Heart right ventricle (tissue), 16 donors: ENCODE results near the gene DOCK2. TPM values are rescaled to one million over a fixed set of nuclear protein-coding genes. Genes with fewer than 3 reads are reported as not detected.

ENCODE experiments used
- ATAC-seq, 8 donors: fragments of 200-7000 bp; cut with Tn5 transposase; one replicate each; pipeline ENCODE4 v1.9.1; 2020; ENCODE audit warnings: mild to moderate bottlenecking in 8 of 8, moderate library complexity in 8 of 8, moderate number of reproducible peaks in 1 of 8
- DNase-seq, 2 donors: peaks; one replicate each; pipeline ENCODE4 v3.0.0-alpha.2; 2020
- H3K27ac ChIP-seq, 10 donors: fragments of 200-600 bp; sonication (generic) in 2 of 10; one replicate each; pipeline versions ENCODE4 v1.5.0 to v1.8.0; 2020 to 2022; ENCODE audit warnings: mild to moderate bottlenecking in 3 of 10
- H3K27me3 ChIP-seq, 7 donors: fragments of 200-600 bp; one replicate each; pipeline ENCODE4 v1.8.0; 2021 to 2022; ENCODE audit warnings: mild to moderate bottlenecking in 2 of 7
- H3K36me3 ChIP-seq, 9 donors: fragments of 200-600 bp; sonication (generic) in 1 of 9; one replicate each; pipeline versions ENCODE4 v1.5.0 to v1.8.0; 2020 to 2022; ENCODE audit warnings: mild to moderate bottlenecking in 2 of 9
- H3K4me1 ChIP-seq, 9 donors: fragments of 200-600 bp; sonication (generic) in 1 of 9; one replicate each; pipeline versions ENCODE4 v1.5.0 to v1.8.0; 2020 to 2022; ENCODE audit warnings: mild to moderate bottlenecking in 4 of 9
- H3K4me3 ChIP-seq, 10 donors: fragments of 200-600 bp; sonication (generic) in 2 of 10; one replicate each; pipeline versions ENCODE4 v1.5.0 to v1.8.0; 2020 to 2022; ENCODE audit warnings: mild to moderate bottlenecking in 7 of 10, moderate library complexity in 2 of 10
- H3K9me3 ChIP-seq, 11 donors: fragments of 200-600 bp in 10 of 11; sonication (generic) in 2 of 11; one replicate each; pipeline versions ENCODE4 v1.5.0 to v1.8.0; 2013 to 2022; ENCODE audit warnings: mild to moderate bottlenecking in 2 of 11, control low read depth in 1 of 11, moderate library complexity in 1 of 11
- CTCF ChIP-seq, 9 donors: fragments of 200-600 bp; sonication (generic) in 2 of 9; IDR thresholded peaks; one replicate each; pipeline versions ENCODE4 v1.5.0 to v1.8.0; 2021 to 2022; ENCODE audit warnings: antibody characterized with exemption in 9 of 9, mild to moderate bottlenecking in 5 of 9, moderate library complexity in 1 of 9
- WGBS, 2 donors: extraction: QIAGEN DNeasy Blood & Tissue Kit; methylation state at CpG; one replicate each; pipeline ENCODE4 v1.1.7; 2013; ENCODE audit warnings: inconsistent platforms in 1 of 2; 5-methylcytosine and 5-hydroxymethylcytosine counted together
- intact Hi-C, 10 donors: fragments of 100-400 bp; cut with DNase I; formaldehyde crosslinking; loops; one replicate each; pipeline versions ENCODE4 v1.11.1 to v1.14.2; 2022
- polyA plus RNA-seq, 2 donors: library from polyadenylated mRNA; stranded (reverse); fragments of 200-250 nt; gene quantifications; one replicate each; pipeline ENCODE4 v1.2.3, GENCODE V29; 2013
- total RNA-seq, 10 donors: library from RNA; stranded (reverse); fragmentation: NEBNext Ultra II Directional in 3 of 10; extraction: Animal tissue kit (Norgen Biotek cat#: 25700) in 3 of 10; gene quantifications; one replicate each; pipeline versions ENCODE4 v1.2.1 to v1.2.4, GENCODE V29; 2021 to 2023
- donor health status: Arrhythmogenic right ventricular cardiomyopathy.
- donor health status: ischemic (EF 13 %, LVEDD 7.1; RV severe dilation, severe dysfunction).
- donor health status: healthy with polysubstance abuse.
- donor health status: DM: no; HTN: yes; CAD: no.
- donor health status: DM: no; HTN: no; CAD: no.
- donor health status: ischemic (EF 25% LVEDD 6.9; RV normal size, moderate dysfunction).
- donor health status: ischemic (EF 25% LVEDD 5.7; RV mildly dilated, moderate dysfunction).
- donor health status: healthy.
- donor health status: DM: yes; HTN: yes; CAD: no.
- donor health status: Ischemic cardiomyopathy.
- donor health status: ischemic (EF 35%, LVEDD 5.7; RV mildly dilated, moderate dysfunction).
- donor health status: nonischemic (EF 11% LVEDD 7.7; RV severe dilation, severe dysfunction).
- donor health status: DM: yes; HTN: yes; CAD: no.
- donor health status: PGD.
- donor health status: ischemic (EF 29% LVEDD 5.4; RV normal size, mild dysfunction).
- donor health status: nonischemic (EF 23%, LVEDD 6.1; RV moderate dilation, normal function).

Gene DOCK2
- total and polyA plus RNA-seq, 12 donors: 1.2 to 24.6 (median 4.2) TPM

- ATAC-seq (no peak), DNase-seq (no peak)
- peaks cover 0 to 34% (median 16%) of the 10 kb centered on the region in 7 donors for H3K27me3 ChIP-seq
- no peaks in the 10 kb centered on the region for H3K9me3 ChIP-seq
- H3K36me3 ChIP-seq: no peaks in the 10 kb centered on the region
- intact Hi-C loops: no loop called here
- WGBS, 2 donors: 69 to 70% methylated on average over 6 of the region's 6 CpGs
- no peak overlapping the region for H3K4me3 ChIP-seq
- H3K4me1 ChIP-seq: peaks cover 0 to 21% (median 0%) of the 10 kb centered on the region in 9 donors
- H3K27ac ChIP-seq: no peak overlapping the region
- no peak for TF ChIP-seq CTCF (IDR thresholded peaks at IDR 0.05)
Observed at GRCh38 chr5:169974121-169974770, 337.2 kb downstream of the DOCK2 start.

- no peak for ATAC-seq
- H3K36me3 ChIP-seq: peaks cover 0 to 11% (median 0%) of the 10 kb centered on the region in 9 donors
- WGBS, 2 donors: 38 to 45% methylated on average over 7 of the region's 7 CpGs
- H3K4me3 ChIP-seq: peak overlapping the region in 1 of 10 donors; percentile 38
- intact Hi-C loops: no loop called here
- no peak for TF ChIP-seq CTCF (IDR thresholded peaks at IDR 0.05)
- H3K27me3 ChIP-seq: peaks cover 0 to 56% (median 21%) of the 10 kb centered on the region in 7 donors
- H3K9me3 ChIP-seq: no peaks in the 10 kb centered on the region
- H3K4me1 ChIP-seq: peaks cover 0 to 9% (median 0%) of the 10 kb centered on the region in 9 donors
- no peak overlapping the region for H3K27ac ChIP-seq
- no peak for DNase-seq
Observed at GRCh38 chr5:169978714-169979113, 341.6 kb downstream of the DOCK2 start.

- TF ChIP-seq CTCF (IDR thresholded peaks at IDR 0.05): no peak
- ATAC-seq (no peak), DNase-seq (no peak)
- Histone ChIP-seq H3K27ac (peak overlapping the region in 1 of 10 donors; percentile 41), H3K9me3 (no peaks in the 10 kb centered on the region), H3K27me3 (peaks cover 0 to 57% (median 22%) of the 10 kb centered on the region in 7 donors), H3K36me3 (peaks cover 0 to 23% (median 0%) of the 10 kb centered on the region in 9 donors), H3K4me3 (peak overlapping the region in 7 of 10 donors; percentile 12 to 38 (median 25)), H3K4me1 (peaks cover 0 to 9% (median 0%) of the 10 kb centered on the region in 9 donors)
- WGBS, 2 donors: 21 to 25% methylated on average over 3 of the region's 3 CpGs
- intact Hi-C loops: loop anchor here in 7 of 10 donors (1.0 to 5.0 kb wide), 4 partner anchors 273 to 278 kb away; no protein-coding TSS in a partner anchor
Observed at GRCh38 chr5:169979871-169980270, 342.8 kb downstream of the DOCK2 start.

- Histone ChIP-seq H3K36me3 (peaks cover 0 to 26% (median 0%) of the 10 kb centered on the region in 9 donors), H3K27ac (peak within 1 kb of the TSS in 1 of 10 donors; percentile 41), H3K4me3 (peak within 1 kb of the TSS in 7 of 10 donors; percentile 12 to 38 (median 25)), H3K9me3 (no peaks in the 10 kb centered on the region), H3K4me1 (peaks cover 0 to 9% (median 0%) of the 10 kb centered on the region in 9 donors), H3K27me3 (peaks cover 0 to 53% (median 23%) of the 10 kb centered on the region in 7 donors)
- ATAC-seq (peak; percentile 75 to 89 (median 86)), DNase-seq (peak; percentile 36 to 40)
- WGBS, 2 donors: 10 to 12% methylated on average over 11 of the region's 11 CpGs
- peak; percentile 11 to 65 (median 57) for TF ChIP-seq CTCF (IDR thresholded peaks at IDR 0.05)
- intact Hi-C loops: loop anchor here in 7 of 10 donors (1.0 to 5.0 kb wide), 4 partner anchors 273 to 278 kb away; no protein-coding TSS in a partner anchor
Observed at GRCh38 chr5:169980418-169981053, 343.5 kb downstream of the DOCK2 start, which contains the start of gene INSYN2B. INSYN2B (minus strand) TSS chr5:169980495; CDS start chr5:169883898, 96,597 bp downstream.
